Stimulated activated CD4-positive, alpha-beta T cell treated with anti-CD3 and anti-CD28 coated beads, Interleukin-15, amount 100 ng/mL, for 48 hours (primary cell): ENCODE data around the gene SIX6.
A peak's percentile ranks its signal among the peaks of the same experiment; 100 is the strongest.

Experiments used
- DNase-seq, 2 donors: peaks; one replicate each; pipeline ENCODE4 v3.0.0-alpha.2; 2020; ENCODE audit warnings: low read depth in 2 of 2

SIX6 gene

DNA sequence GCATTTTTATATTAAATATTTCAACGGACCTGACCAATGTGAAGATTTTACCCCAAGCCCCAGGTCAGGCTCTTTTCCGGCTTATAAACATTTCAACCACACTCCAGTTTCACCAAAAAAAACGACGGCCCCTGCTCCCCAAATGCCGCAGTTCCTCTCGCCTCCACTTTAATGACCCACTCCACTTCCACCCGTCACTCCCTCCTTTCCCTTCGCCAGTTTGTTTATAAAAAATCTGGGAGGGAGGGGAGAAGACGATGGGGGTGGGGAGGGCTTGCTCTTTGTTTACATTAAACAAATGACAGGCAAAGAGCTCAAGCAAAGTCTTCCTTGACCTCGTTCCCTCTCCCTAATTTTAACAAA, 5.4 kb downstream of the SIX6 start:
- no peak for DNase-seq

DNA sequence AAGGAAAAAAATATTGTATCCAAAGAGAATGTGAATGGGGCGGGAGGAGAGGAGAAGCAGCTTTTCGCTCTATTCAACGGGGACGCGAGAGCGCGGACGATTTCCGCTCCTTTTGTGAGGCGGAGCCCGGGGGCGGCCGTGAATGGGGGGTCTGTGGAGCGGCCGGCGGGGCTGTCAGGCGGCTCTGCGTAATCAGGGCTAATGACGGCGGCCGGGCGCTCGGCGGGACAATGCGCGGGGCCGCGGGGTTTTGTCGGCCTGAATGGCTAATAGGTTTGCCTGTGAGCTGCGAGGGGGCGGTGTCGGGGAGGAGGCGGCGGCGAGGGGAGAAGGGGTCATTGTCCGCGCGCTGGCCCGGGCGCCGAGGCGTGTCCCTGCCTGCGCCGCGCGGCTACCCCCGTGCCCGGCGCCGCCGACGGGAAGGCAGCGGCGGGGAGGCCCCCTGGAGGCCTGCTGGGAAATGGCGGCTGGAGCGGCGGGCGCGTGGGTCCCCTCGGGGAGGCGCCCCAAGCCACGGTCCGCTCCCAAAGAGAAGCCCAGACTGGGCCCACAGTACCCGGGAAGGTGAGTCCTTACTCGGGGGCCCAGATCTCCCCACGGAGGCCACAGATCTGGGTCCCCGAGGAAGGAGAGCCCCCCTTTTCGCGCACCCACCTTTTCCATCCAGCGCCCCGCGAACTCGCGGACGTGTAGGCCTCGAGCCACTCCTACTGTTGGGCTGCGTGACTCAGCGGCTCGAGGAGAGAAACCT, 6.0 kb downstream of the SIX6 start:
- DNase-seq, result no peak

DNA sequence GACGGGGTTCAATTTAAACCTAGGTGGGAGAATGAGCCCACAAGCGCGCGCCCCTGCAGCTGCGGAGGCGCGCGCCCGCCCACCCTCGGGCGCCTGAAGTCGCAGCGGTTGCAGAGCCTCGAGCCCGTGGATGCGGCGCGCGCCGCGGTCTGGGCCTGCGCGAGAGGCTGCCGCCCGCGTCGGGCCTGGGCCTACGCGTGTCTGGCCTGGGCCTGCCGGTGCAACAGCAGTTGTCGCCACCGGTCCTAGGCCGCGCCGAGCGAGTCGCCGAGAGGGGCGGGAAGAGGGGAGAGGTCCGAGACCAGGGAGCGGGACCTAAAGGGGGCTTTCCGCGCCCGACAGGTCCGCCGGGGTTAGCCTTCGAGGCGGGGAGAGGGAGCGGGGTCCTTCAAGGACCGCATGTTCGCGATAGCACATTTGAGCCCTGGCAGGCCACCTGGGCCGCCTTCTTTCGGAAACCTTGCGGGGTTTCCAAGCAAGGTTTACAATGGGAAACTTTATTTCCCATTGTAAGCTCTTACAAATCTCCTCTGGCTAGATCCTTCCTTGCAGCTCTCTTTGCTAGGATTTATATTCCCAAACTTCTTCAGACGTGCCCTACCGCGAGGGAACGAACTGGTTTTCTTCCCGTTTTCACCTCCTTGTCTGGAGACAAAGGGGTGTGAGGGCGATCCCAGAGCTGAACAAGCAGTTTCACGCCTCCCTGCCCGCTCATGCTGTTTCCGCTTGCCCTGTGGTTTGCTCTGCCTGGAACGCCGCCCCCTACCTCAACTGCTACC, 6.8 kb downstream of the SIX6 start:
- DNase-seq, result no peak

DNA sequence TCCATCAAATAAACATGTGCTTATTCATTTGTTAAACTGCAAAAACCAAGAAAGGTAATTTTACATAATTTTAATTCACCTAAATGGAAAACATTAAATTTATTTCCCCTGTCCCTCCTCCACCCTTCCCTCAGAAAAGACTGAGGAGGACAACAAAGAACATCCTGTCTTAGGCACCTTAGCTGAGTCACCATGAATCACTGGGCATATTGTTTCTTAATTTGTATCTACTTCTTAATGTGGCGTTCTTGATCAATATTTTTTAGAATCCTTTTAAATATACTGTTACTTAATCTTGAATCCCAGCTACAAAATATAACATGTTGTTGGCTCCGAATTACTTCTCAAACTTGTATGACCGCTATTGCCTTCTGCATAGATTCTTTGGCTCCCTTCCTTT, 23.5 kb downstream of the SIX6 start:
- DNase-seq, result no peak

DNA sequence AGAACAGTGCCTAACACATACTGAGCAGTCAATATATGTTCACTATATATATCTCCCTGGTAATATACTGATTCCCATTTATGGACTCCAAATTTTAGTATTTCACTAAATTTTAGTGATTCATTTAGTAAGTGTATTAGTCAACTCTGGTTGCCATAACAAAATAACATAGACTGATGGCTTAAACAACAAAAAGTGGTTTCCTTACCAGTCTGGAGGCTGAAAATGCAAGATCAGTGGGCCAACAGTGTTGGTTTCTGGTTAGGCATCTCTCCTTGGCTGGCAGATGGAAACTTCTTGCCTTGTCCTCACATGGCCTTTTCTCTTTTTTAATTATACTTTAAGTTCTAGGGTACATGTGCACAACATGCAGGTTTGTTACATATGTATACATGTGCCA, 28.7 kb downstream of the SIX6 start:
- no peak for DNase-seq

DNA sequence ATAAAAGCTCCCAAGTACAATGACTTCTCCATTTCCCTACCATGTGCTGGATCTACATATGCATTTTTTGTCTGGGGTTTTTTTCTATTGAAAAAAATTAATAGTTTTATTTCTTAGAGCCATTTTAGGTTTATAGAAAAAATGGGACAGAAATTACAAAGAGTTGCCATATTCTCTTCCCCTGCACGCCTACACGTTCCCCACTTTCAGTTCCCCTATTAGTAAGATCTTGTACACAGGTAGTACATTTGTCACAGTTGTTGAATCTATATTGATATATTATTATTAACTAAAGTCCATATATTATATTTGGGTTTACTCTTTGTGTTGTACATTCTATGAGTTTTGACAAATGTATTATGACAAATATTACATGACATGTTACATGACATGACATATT, 35.7 kb downstream of the SIX6 start:
- no peak for DNase-seq

DNA sequence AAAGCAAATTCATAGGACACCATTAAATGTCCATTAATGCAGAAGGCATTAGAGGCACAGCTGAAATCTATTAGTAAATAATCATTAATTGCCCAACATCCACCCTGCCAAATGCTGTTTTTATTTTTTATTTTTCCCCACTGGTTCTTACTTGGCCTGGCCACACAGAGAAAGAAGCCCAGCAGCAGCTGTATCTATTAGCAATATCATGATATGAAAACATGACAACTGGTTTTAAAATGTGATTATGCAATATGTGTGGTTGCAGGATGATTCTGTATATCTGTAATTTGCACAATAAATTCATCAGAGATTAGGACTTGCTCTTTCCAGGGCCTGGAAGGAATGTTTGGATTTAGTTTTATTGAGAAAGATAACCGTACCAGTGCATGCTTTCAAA, 44.9 kb downstream of the SIX6 start:
- DNase-seq, result no peak

DNA sequence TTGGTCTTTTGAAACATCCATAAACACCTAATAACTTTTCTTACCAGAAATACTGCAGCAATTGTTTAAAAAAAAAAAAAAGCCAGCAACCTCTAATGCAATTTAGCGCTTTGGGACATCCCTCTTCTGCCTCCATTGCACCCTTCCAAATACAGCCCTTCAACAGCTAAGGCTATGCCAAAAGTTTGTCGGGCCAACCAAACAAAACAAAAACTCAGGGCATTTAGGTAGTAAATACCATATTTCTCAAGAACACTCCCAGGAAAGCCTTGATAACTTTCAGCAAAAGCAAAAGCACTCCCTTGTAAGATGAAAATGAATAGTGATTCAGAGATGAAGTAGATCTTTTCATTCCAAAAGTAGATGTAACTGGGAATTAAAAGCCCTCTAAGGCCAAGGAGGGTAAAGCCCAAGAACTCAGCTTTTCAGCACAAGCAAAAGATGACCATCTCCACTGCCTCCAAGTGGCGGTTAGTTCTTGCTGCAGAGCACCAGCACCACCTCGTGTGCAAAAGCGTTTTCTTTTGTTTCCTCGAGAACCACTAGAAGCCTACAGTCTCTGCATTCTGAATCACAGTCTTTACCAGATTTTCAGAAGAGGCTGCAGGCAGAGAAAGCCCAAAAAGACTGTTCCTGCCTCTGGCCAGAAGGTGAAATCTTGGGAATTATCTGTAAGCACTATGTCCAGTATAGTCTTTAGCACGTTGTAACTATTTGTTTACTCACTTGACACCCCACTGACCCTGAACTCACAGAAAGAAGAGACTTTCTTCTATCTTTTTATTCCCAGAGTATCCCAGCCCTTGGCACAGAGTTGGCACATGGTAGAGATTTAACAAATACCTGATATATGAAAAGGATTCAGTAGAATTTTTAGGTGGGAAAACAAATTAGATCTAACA, 53.1 kb downstream of the SIX6 start:
- peak in 1 of 2 donors; percentile 4 for DNase-seq
